Measurements from ENCODE around the gene PPARG. TPM values are rescaled to one million over a fixed set of nuclear protein-coding genes. Genes with fewer than 3 reads are reported as not detected.

PPARG gene
- total and polyA plus RNA-seq, 2 of the 8 experiments (the other 6 are each of a cell fraction or from before 2014, with no cell fraction given), result 0.06 TPM; not detected in 1

DNA sequence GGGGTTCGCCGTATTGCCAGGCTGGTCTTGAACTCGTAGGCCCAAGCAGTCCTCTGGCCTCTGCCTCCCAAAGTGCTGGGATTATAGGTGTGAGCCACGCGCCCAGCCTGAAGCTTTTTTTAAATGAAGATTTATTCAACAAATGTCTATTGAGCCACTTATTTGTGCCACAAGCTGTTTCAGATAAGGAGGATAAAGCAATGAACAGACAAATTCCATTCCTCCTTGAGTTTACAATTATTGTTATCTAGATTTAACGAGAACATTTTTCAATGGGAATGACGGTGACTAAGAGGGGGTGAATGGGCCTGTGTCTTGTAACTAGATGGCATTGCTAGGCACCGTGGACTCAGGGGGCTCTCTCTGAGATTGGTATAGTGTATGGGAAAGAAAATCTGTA is 10.2 kb downstream of the PPARG start:
- no peak for DNase-seq (ENCODE audit: low read depth in 1 of 2, low spot score in 2 of 2)
- no peaks in the 10 kb centered on the region for H3K23me2 ChIP-seq (ENCODE audit: low read depth, low read length)
- H2BK15ac ChIP-seq (ENCODE audit: low read length), result no peak overlapping the region
- WGBS, 2 experiments (ENCODE audit: extremely low coverage in 1 of 2, insufficient coverage in 1 of 2, insufficient read length in 1 of 2, insufficient replicate concordance in 2 of 2, low coverage in 1 of 2, low lambda C conversion rate in 2 of 2, missing lambda C conversion rate in 1 of 2), result 89% methylated on average over 8 of the region's 8 CpGs; no CpG with 5 or more reads in 1 of the 2 experiments
- CTCF ChIA-PET (ENCODE audit: partially characterized antibody), result interaction anchor here (0.6 to 1.7 kb wide), 2 partner anchors 15 to 30 kb away, joined by 3 read pairs; no protein-coding TSS in a partner anchor
- no peak overlapping the region for H3K4me2 ChIP-seq (ENCODE audit: insufficient read depth in 1 of 2, low read depth in 2 of 2, low read length in 2 of 2)
- no peak overlapping the region for H2BK120ac ChIP-seq (replicated peaks; ENCODE audit: low read depth, low read length)
- H2AFZ ChIP-seq (ENCODE audit: low read length), result no peak overlapping the region
- no peak overlapping the region for H2BK20ac ChIP-seq (ENCODE audit: low read length)
- H3K9me3 ChIP-seq (ENCODE audit: insufficient read depth in 2 of 2, low read depth in 1 of 2, low read length in 1 of 2), result no peaks in the 10 kb centered on the region
- H3K79me1 ChIP-seq (ENCODE audit: low read depth, low read length), result no peaks in the 10 kb centered on the region
- H2BK5ac ChIP-seq (ENCODE audit: low read depth, low read length), result no peak overlapping the region
- no peaks in the 10 kb centered on the region for H3K27me3 ChIP-seq (replicated peaks in 1 of 4; ENCODE audit: control insufficient read depth in 3 of 4, extremely low read depth in 1 of 4, insufficient read depth in 3 of 4, low read length in 3 of 4)
- H4K8ac ChIP-seq (ENCODE audit: extremely low read depth, insufficient read depth, low read length), result no peak overlapping the region
- H3K9ac ChIP-seq (replicated peaks in 1 of 4; ENCODE audit: extremely low read depth in 1 of 4, low read depth in 3 of 4, low read length in 3 of 4), result no peak overlapping the region
- POLR2A ChIA-PET (ENCODE audit: partially characterized antibody), result no interaction called here
- H3K27ac ChIP-seq (ENCODE audit: low read depth, low read length), result no peak overlapping the region
- H3K36me3 ChIP-seq (ENCODE audit: control insufficient read depth in 2 of 4, insufficient read depth in 4 of 4, low read length in 3 of 4), result no peaks in the 10 kb centered on the region
- no peaks in the 10 kb centered on the region for H3K4me1 ChIP-seq (replicated peaks in 1 of 4; ENCODE audit: control insufficient read depth in 3 of 4, insufficient read depth in 4 of 4, low read length in 3 of 4)
- H3K18ac ChIP-seq (ENCODE audit: extremely low read depth, low read length), result no peak overlapping the region
- no peak overlapping the region for H2BK12ac ChIP-seq (ENCODE audit: low read depth, low read length)
- no peak overlapping the region for H3K4ac ChIP-seq (replicated peaks; ENCODE audit: insufficient read length, low read depth, low read length)
- H4K91ac ChIP-seq (replicated peaks; ENCODE audit: insufficient read length, low read length), result no peak overlapping the region
- no peak overlapping the region for H3K4me3 ChIP-seq (ENCODE audit: extremely low read depth in 1 of 4, insufficient read depth in 2 of 4, low read depth in 3 of 4, low read length in 4 of 4)
- H4K5ac ChIP-seq (ENCODE audit: insufficient read length, low read depth, low read length), result no peak overlapping the region
- peaks cover 0 to 1% of the 10 kb centered on the region in 2 experiments for H4K20me1 ChIP-seq (replicated peaks in 1 of 2; ENCODE audit: control insufficient read depth in 1 of 2, insufficient read depth in 2 of 2, low read length in 2 of 2)
- H2AK5ac ChIP-seq (ENCODE audit: low read depth, low read length), result no peak overlapping the region
- FAIRE-seq, result no peak
- H3K14ac ChIP-seq (ENCODE audit: insufficient read length), result no peak overlapping the region
- no peak overlapping the region for H3K56ac ChIP-seq (replicated peaks; ENCODE audit: insufficient read length, low read depth, low read length)
- no peak for TF ChIP-seq POLR2A (IDR thresholded peaks at IDR 0.05; ENCODE audit: control extremely low read depth in 1 of 2, low read depth in 2 of 2, low read length in 2 of 2)
- no peak for TF ChIP-seq JUND (IDR thresholded peaks at IDR 0.05; ENCODE audit: low read length)
- TF ChIP-seq YY1 (IDR thresholded peaks at IDR 0.05; ENCODE audit: low read depth, low read length), result no peak
- no peak for TF ChIP-seq ZNF274 (IDR thresholded peaks at IDR 0.05; ENCODE audit: borderline replicate concordance, extremely low read depth, low read length)
- TF ChIP-seq SUZ12 (IDR thresholded peaks at IDR 0.05; ENCODE audit: low read length), result no peak
- no peak for TF ChIP-seq CREB1 (IDR thresholded peaks at IDR 0.05)
- TF ChIP-seq FOSL1 (IDR thresholded peaks at IDR 0.05; ENCODE audit: insufficient read depth, low read depth, low read length), result no peak
- TF ChIP-seq NRF1 (IDR thresholded peaks at IDR 0.05; ENCODE audit: low read depth, low read length), result no peak
- no peak for TF ChIP-seq KDM1A (IDR thresholded peaks at IDR 0.05; ENCODE audit: borderline replicate concordance, low read length)
- no peak for TF ChIP-seq SIN3A (conservative IDR thresholded peaks at IDR 0.05 in 1 of 2, IDR thresholded peaks at IDR 0.05 in 1 of 2; ENCODE audit: low read depth in 1 of 2, low read length in 2 of 2)
- TF ChIP-seq, protein P1, sequence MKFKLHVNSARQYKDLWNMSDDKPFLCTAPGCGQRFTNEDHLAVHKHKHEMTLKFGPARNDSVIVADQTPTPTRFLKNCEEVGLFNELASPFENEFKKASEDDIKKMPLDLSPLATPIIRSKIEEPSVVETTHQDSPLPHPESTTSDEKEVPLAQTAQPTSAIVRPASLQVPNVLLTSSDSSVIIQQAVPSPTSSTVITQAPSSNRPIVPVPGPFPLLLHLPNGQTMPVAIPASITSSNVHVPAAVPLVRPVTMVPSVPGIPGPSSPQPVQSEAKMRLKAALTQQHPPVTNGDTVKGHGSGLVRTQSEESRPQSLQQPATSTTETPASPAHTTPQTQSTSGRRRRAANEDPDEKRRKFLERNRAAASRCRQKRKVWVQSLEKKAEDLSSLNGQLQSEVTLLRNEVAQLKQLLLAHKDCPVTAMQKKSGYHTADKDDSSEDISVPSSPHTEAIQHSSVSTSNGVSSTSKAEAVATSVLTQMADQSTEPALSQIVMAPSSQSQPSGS (IDR thresholded peaks at IDR 0.05; ENCODE audit: low read length), result no peak
- no peak for TF ChIP-seq CBX8 (IDR thresholded peaks at IDR 0.05; ENCODE audit: borderline replicate concordance, low read depth, low read length)
- no peak for TF ChIP-seq GABPA (IDR thresholded peaks at IDR 0.05; ENCODE audit: borderline replicate concordance, insufficient read depth, low read length)
- H3K79me2 ChIP-seq (ENCODE audit: control insufficient read depth in 1 of 2, insufficient read depth in 2 of 2, low read length in 2 of 2), result no peaks in the 10 kb centered on the region
- H3K23ac ChIP-seq (ENCODE audit: insufficient read length), result no peak overlapping the region
